IMR-90 (cell line): ENCODE measurements around the gene GBX2. TPM values are rescaled to one million over a fixed set of nuclear protein-coding genes. Genes with fewer than 3 reads are reported as not detected.

Source experiments
- ATAC-seq: fragments of 200-7000 bp; cut with Tn5 transposase; 2 replicates; pipeline ENCODE4 v1.9.1; 2020; ENCODE audit warnings: low read depth, mild to moderate bottlenecking, moderate library complexity
- BruUV-seq: library from RNA; stranded (reverse); fragments of 400-500 nt; replicated peaks from 2 replicates; lab custom pipeline; 2021; lab: Mats Ljungman, UMichigan
- CTCF ChIA-PET: fragments of 300-600 bp; formaldehyde crosslinking; extraction: SDS; loops from one replicate; lab custom pipeline; 2021; ENCODE audit warnings: antibody characterized with exemption; lab: Yijun Ruan, JAX
- POLR2A ChIA-PET: fragments of 300-600 bp; sonication (Branson Sonifier 250); formaldehyde crosslinking; loops from one replicate; lab custom pipeline; 2022; ENCODE audit warnings: antibody characterized with exemption; ENCODE audit not compliant: unreplicated experiment; lab: Charles Lee
- DNase-seq: peaks from one replicate; pipeline ENCODE4 v3.0.0; 2013
- H2AFZ ChIP-seq: replicated peaks from 2 replicates; pipeline ENCODE3; 2013; ENCODE audit warnings: low read length, mild to moderate bottlenecking; ENCODE audit not compliant: poor library complexity
- H2AK5ac ChIP-seq: 2 replicates; pipeline ENCODE4 v1.6.1; 2013; ENCODE audit warnings: low read depth, low read length, inconsistent platforms
- H2AK9ac ChIP-seq: replicated peaks from 2 replicates; pipeline ENCODE3; 2013; ENCODE audit warnings: mild to moderate bottlenecking, low read depth, low read length, moderate library complexity; ENCODE audit not compliant: poor library complexity
- H2BK120ac ChIP-seq: 2 replicates; pipeline ENCODE4 v1.6.1; 2013; ENCODE audit warnings: low read depth, low read length, inconsistent platforms
- H2BK15ac ChIP-seq: 3 replicates; pipeline ENCODE4 v1.6.1; 2013; ENCODE audit warnings: low read depth, low read length, inconsistent platforms
- H2BK20ac ChIP-seq: 2 replicates; pipeline ENCODE4 v1.6.1; 2013; ENCODE audit warnings: low read depth, mild to moderate bottlenecking, inconsistent platforms, low read length, moderate library complexity
- H2BK5ac ChIP-seq: 2 replicates; pipeline ENCODE4 v1.6.1; 2013; ENCODE audit warnings: mild to moderate bottlenecking, low read depth, low read length, inconsistent platforms; ENCODE audit not compliant: poor library complexity, severe bottlenecking
- H3K14ac ChIP-seq: replicated peaks from 2 replicates; pipeline ENCODE4 v1.6.1; 2013; ENCODE audit warnings: low read depth, low read length, inconsistent platforms
- H3K18ac ChIP-seq: 2 replicates; pipeline ENCODE4 v1.6.1; 2013; ENCODE audit warnings: low read depth, low read length, control low read depth
- H3K23ac ChIP-seq: 2 replicates; pipeline ENCODE4 v1.6.1; 2013; ENCODE audit warnings: low read depth, low read length, inconsistent platforms
- H3K27ac ChIP-seq: 2 replicates; pipeline ENCODE4 v1.5.1; 2013; ENCODE audit warnings: mild to moderate bottlenecking, control low read depth, low read length; ENCODE audit not compliant: insufficient read depth
- H3K27me3 ChIP-seq: 2 replicates; pipeline ENCODE4 v1.6.1; 2013; ENCODE audit warnings: low read length; ENCODE audit not compliant: control insufficient read depth, insufficient read depth
- H3K36me3 ChIP-seq: 2 replicates; pipeline ENCODE4 v1.6.1; 2013; ENCODE audit warnings: low read length, mixed read lengths; ENCODE audit not compliant: control insufficient read depth, insufficient read depth
- H3K4ac ChIP-seq: 2 replicates; pipeline ENCODE4 v1.6.1; 2013; ENCODE audit warnings: low read depth, low read length, inconsistent platforms
- H3K4me1 ChIP-seq: 2 replicates; pipeline ENCODE4 v1.6.1; 2013; ENCODE audit warnings: low read length, mixed read lengths; ENCODE audit not compliant: control insufficient read depth, insufficient read depth
- H3K4me2 ChIP-seq: 2 replicates; pipeline ENCODE4 v1.6.1; 2013; ENCODE audit warnings: low read depth, mild to moderate bottlenecking, control low read depth, low read length, moderate library complexity
- H3K4me3 ChIP-seq: 2 replicates; pipeline ENCODE4 v1.5.1; 2013; ENCODE audit warnings: low read depth, mild to moderate bottlenecking, control low read depth, low read length, moderate library complexity; ENCODE audit not compliant: insufficient read depth
- H3K56ac ChIP-seq: 2 replicates; pipeline ENCODE4 v1.6.1; 2013; ENCODE audit warnings: low read length, inconsistent platforms; ENCODE audit not compliant: insufficient read depth; ENCODE audit errors: extremely low read depth
- H3K79me1 ChIP-seq, 2 experiments: 2 replicates each; pipeline ENCODE4 v1.6.1; 2013; ENCODE audit warnings: low read length in 2 of 2, inconsistent platforms in 1 of 2, low read depth in 1 of 2
- H3K9ac ChIP-seq: 2 replicates; pipeline ENCODE4 v1.6.1; 2013; ENCODE audit warnings: low read depth, low read length, control low read depth
- H3K9me1 ChIP-seq: 2 replicates; pipeline ENCODE4 v1.6.1; 2013; ENCODE audit warnings: low read length, inconsistent platforms; ENCODE audit not compliant: insufficient read depth
- H3K9me3 ChIP-seq: 2 replicates; pipeline ENCODE4 v1.6.1; 2013; ENCODE audit warnings: low read length; ENCODE audit not compliant: control insufficient read depth, insufficient read depth
- H4K20me1 ChIP-seq: 2 replicates; pipeline ENCODE4 v1.6.1; 2013; ENCODE audit warnings: low read length, inconsistent platforms; ENCODE audit not compliant: insufficient read depth
- H4K5ac ChIP-seq: 2 replicates; pipeline ENCODE4 v1.6.1; 2013; ENCODE audit warnings: mild to moderate bottlenecking, low read depth, low read length, control low read depth
- H4K8ac ChIP-seq, 2 experiments: 2 replicates each; pipeline ENCODE4 v1.6.1; 2013; ENCODE audit warnings: low read depth in 2 of 2, low read length in 2 of 2, control low read depth in 1 of 2, inconsistent platforms in 1 of 2
- H4K91ac ChIP-seq: 2 replicates; pipeline ENCODE4 v1.6.1; 2013; ENCODE audit warnings: low read depth, low read length, inconsistent platforms; ENCODE audit not compliant: insufficient read depth
- CHD1 ChIP-seq: IDR thresholded peaks from 2 replicates; pipeline ENCODE4 v1.6.1; 2012; ENCODE audit warnings: low read depth, low read length, improper control_type of control experiment
- CTCF ChIP-seq: conservative IDR thresholded peaks from 2 replicates; pipeline ENCODE4 v1.5.1; 2012; ENCODE audit warnings: mild to moderate bottlenecking, low read depth, low read length, improper control_type of control experiment
- MAFK ChIP-seq: IDR thresholded peaks from 2 replicates; pipeline ENCODE4 v1.6.1; 2012; ENCODE audit warnings: low read depth, low read length, improper control_type of control experiment
- NFE2L2 ChIP-seq: fragments of 150-350 bp; IDR thresholded peaks from 2 replicates; pipeline ENCODE4 v1.6.1; 2016; ENCODE audit warnings: low read depth, mild to moderate bottlenecking, low read length
- RAD21 ChIP-seq: IDR thresholded peaks from 2 replicates; pipeline ENCODE4 v1.6.1; 2012; ENCODE audit warnings: low read length, improper control_type of control experiment
- SMC3 ChIP-seq: fragments of 150-350 bp; IDR thresholded peaks from 2 replicates; pipeline ENCODE4 v1.6.1; 2016; ENCODE audit warnings: low read depth, mild to moderate bottlenecking, antibody characterized with exemption, low read length, moderate library complexity
- WGBS, 2 experiments: methylation state at CpG; one replicate each; pipeline versions ENCODE4 v1.1.5 to v1.1.7; 2013; ENCODE audit warnings: missing lambda C conversion rate in 2 of 2; ENCODE audit not compliant: insufficient read length in 1 of 2; ENCODE audit errors: extremely low coverage in 2 of 2; 5-methylcytosine and 5-hydroxymethylcytosine counted together
- dilution Hi-C: fragments of 300-500 bp; cut with HindIII; formaldehyde crosslinking; loops from one replicate; pipeline ENCODE4 v1.14.3; 2018; ENCODE audit warnings: low sequenced_read_pairs; ENCODE audit not compliant: unreplicated experiment
- in situ Hi-C: fragments of 300-500 bp; cut with MboI; formaldehyde crosslinking; loops from 3 replicates; pipeline ENCODE4 v1.14.3; 2019; ENCODE audit warnings: low sequenced_read_pairs, inconsistent platforms, mixed read lengths
- intact Hi-C: fragments of 100-400 bp; cut with micrococcal nuclease; formaldehyde crosslinking; loops from 2 replicates; pipeline ENCODE4 v1.10.0; 2022
- polyA plus RNA-seq, 3 experiments: library from polyadenylated mRNA; depleted of rRNA; stranded (reverse); fragments of >200 nt; gene quantifications; 2 replicates each; pipeline ENCODE4 v1.2.3, GENCODE V29; 2012; ENCODE audit warnings: low replicate concordance in 1 of 3
- total RNA-seq: library from RNA; depleted of rRNA; stranded (reverse); fragments of >200 nt; gene quantifications from 2 replicates; pipeline ENCODE4 v1.2.3, GENCODE V29; 2012

GBX2 gene
- total and polyA plus RNA-seq, 2 of the 4 experiments (the other 2 are of a cell fraction), result 0.10 TPM; not detected in 1

- Histone ChIP-seq H4K5ac (no peak overlapping the region), H3K56ac (no peak overlapping the region), H3K4ac (no peak overlapping the region), H4K91ac (no peak overlapping the region), H3K4me2 (no peak overlapping the region), H3K4me1 (peaks cover 3% of the 10 kb centered on the region; the same call in 1 of the 2 replicates), H2BK15ac (no peak overlapping the region), H2BK120ac (no peak overlapping the region), H3K23ac (no peak overlapping the region), H3K18ac (no peak overlapping the region), H2AK9ac (no peak overlapping the region), H3K14ac (no peak overlapping the region), H2BK20ac (no peak overlapping the region), H3K9ac (no peak overlapping the region), H3K27me3 (no peaks in the 10 kb centered on the region), H3K9me1 (no peaks in the 10 kb centered on the region), H3K9me3 (no peaks in the 10 kb centered on the region), H3K27ac (no peak overlapping the region), H3K36me3 (no peaks in the 10 kb centered on the region), H4K8ac (no peak overlapping the region), H3K79me1 (no peaks in the 10 kb centered on the region), H2AK5ac (no peak overlapping the region), H2AFZ (no peak overlapping the region), H4K20me1 (peaks cover 8% of the 10 kb centered on the region; the same call in 1 of the 2 replicates), H3K4me3 (no peak overlapping the region), H2BK5ac (no peak overlapping the region)
- intact Hi-C loops, result no loop called here
- TF ChIP-seq SMC3 (no peak), MAFK (no peak), CTCF (no peak), NFE2L2 (no peak), RAD21 (no peak), CHD1 (no peak)
- CTCF ChIA-PET, result no interaction called here
- POLR2A ChIA-PET, result no interaction called here
- dilution Hi-C loops, result no loop called here
- no peak for DNase-seq
- no peak for ATAC-seq
- no TSS peak for BruUV-seq
- WGBS, 2 experiments, result no CpG with 5 or more reads among the region's 10 CpGs
- in situ Hi-C loops, result no loop called here
These were observed 50.3 kb downstream of the GBX2 start for GRCh38 chr2:236117861-236118269.
